MM.1S (cell line): ENCODE data around the gene LNPEP.

Experiments
- EZH2phosphoT487 ChIP-seq: fragments of 300-600 bp; sonication (generic); IDR thresholded peaks from 2 replicates; pipeline ENCODE4 v1.6.1; 2018; ENCODE audit warnings: antibody characterized with exemption, low read length
- TF ChIP-seq, protein P1 (sequence below): fragments of 300-600 bp; sonication (generic); IDR thresholded peaks from 2 replicates; pipeline ENCODE4 v1.5.1; 2016; ENCODE audit warnings: antibody characterized with exemption, low read length, mixed read lengths

DNA sequence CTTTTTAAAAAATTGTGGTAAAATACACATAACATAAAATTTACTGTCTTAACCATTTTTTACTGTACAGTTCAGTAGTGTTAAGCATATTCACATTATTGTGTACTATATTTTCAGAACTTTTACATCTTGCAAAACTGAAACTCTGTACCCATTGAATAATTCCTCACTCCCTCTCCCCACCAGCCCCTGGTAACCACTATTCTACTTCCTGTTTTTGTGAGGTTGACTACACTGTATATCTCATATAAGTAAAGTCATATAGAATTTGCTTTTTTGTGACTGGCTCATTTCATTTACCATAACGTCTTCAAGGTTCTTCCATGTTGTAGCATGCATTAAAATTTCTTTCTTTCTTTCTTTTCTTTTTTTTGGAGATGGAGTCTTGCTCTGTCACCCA, 87.0 kb downstream of the LNPEP start:
- TF ChIP-seq, protein P1, sequence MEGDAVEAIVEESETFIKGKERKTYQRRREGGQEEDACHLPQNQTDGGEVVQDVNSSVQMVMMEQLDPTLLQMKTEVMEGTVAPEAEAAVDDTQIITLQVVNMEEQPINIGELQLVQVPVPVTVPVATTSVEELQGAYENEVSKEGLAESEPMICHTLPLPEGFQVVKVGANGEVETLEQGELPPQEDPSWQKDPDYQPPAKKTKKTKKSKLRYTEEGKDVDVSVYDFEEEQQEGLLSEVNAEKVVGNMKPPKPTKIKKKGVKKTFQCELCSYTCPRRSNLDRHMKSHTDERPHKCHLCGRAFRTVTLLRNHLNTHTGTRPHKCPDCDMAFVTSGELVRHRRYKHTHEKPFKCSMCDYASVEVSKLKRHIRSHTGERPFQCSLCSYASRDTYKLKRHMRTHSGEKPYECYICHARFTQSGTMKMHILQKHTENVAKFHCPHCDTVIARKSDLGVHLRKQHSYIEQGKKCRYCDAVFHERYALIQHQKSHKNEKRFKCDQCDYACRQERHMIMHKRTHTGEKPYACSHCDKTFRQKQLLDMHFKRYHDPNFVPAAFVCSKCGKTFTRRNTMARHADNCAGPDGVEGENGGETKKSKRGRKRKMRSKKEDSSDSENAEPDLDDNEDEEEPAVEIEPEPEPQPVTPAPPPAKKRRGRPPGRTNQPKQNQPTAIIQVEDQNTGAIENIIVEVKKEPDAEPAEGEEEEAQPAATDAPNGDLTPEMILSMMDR, result no peak
- no peak for TF ChIP-seq EZH2phosphoT487
